ENCODE measurements around the gene SAPCD2.

SAPCD2 gene

GRCh38 chr9:137096785-137097546 is 26.6 kb upstream of the SAPCD2 start:
- Histone ChIP-seq H3K4me3 (ENCODE audit: low read length) (no peak overlapping the region), H3K27me3 (ENCODE audit: control insufficient read depth, low read length) (no peaks in the 10 kb centered on the region), H3K79me2 (ENCODE audit: control insufficient read depth, low read length) (no peaks in the 10 kb centered on the region), H3K9me2 (replicated peaks; ENCODE audit: control insufficient read depth, low read length) (no peaks in the 10 kb centered on the region), H3F3A (ENCODE audit: control insufficient read depth, insufficient read depth) (peaks cover 4% of the 10 kb centered on the region; the same call in 1 of the 2 replicates), H3K4me1 (ENCODE audit: control insufficient read depth, low read length) (peaks cover 7% of the 10 kb centered on the region), H3K27ac (ENCODE audit: low read depth, low read length) (no peak overlapping the region), H3K36me3 (ENCODE audit: control insufficient read depth, low read length) (peaks cover 47% of the 10 kb centered on the region), H3K9me3 (ENCODE audit: control insufficient read depth, insufficient read depth, low read length) (peaks cover 11% of the 10 kb centered on the region; the same call in 1 of the 2 replicates), H4K20me1 (ENCODE audit: control insufficient read depth, insufficient read depth, low read depth, low read length) (no peaks in the 10 kb centered on the region), H3K4me2 (ENCODE audit: low read length) (no peak overlapping the region)
- TF ChIP-seq EZH2phosphoT487 (IDR thresholded peaks at IDR 0.05; ENCODE audit: borderline replicate concordance, low read length), result no peak
- no peak for TF ChIP-seq CTCF (IDR thresholded peaks at IDR 0.05; ENCODE audit: low read depth, low read length, poor library complexity, severe bottlenecking)

GRCh38 chr9:137095664-137096517 is 25.5 kb upstream of the SAPCD2 start:
- Histone ChIP-seq H3K9me2 (replicated peaks; ENCODE audit: control insufficient read depth, low read length) (no peaks in the 10 kb centered on the region), H3K27me3 (ENCODE audit: control insufficient read depth, low read length) (no peaks in the 10 kb centered on the region), H3K36me3 (ENCODE audit: control insufficient read depth, low read length) (peaks cover 39% of the 10 kb centered on the region), H3K79me2 (ENCODE audit: control insufficient read depth, low read length) (no peaks in the 10 kb centered on the region), H4K20me1 (ENCODE audit: control insufficient read depth, insufficient read depth, low read depth, low read length) (no peaks in the 10 kb centered on the region), H3K9me3 (ENCODE audit: control insufficient read depth, insufficient read depth, low read length) (peaks cover under 1% of the 10 kb centered on the region; the same call in 1 of the 2 replicates), H3K4me1 (ENCODE audit: control insufficient read depth, low read length) (peaks cover 7% of the 10 kb centered on the region), H3K27ac (ENCODE audit: low read depth, low read length) (no peak overlapping the region), H3K4me3 (ENCODE audit: low read length) (0 out of 2 replicates have a peak overlapping the region, but pooled peaks have one; percentile 12), H3F3A (ENCODE audit: control insufficient read depth, insufficient read depth) (no peaks in the 10 kb centered on the region), H3K4me2 (ENCODE audit: low read length) (peak overlapping the region; percentile 27; the same call in 1 of the 2 replicates)
- peak; percentile 63 for TF ChIP-seq CTCF (IDR thresholded peaks at IDR 0.05; ENCODE audit: low read depth, low read length, poor library complexity, severe bottlenecking)
- no peak for TF ChIP-seq EZH2phosphoT487 (IDR thresholded peaks at IDR 0.05; ENCODE audit: borderline replicate concordance, low read length)

- H3K4me1 ChIP-seq (ENCODE audit: control insufficient read depth, low read length), result peaks cover 22% of the 10 kb centered on the region
- no peak overlapping the region for H3K27ac ChIP-seq (ENCODE audit: low read depth, low read length)
Measured at GRCh38 chr9:137089232-137089947, 19.0 kb upstream of the SAPCD2 start.

More at GRCh38 chr9:137089232-137089947, 19.0 kb upstream of the SAPCD2 start:
- Histone ChIP-seq H3K4me2 (ENCODE audit: low read length) (peak overlapping the region; percentile 18; the same call in 1 of the 2 replicates), H3F3A (ENCODE audit: control insufficient read depth, insufficient read depth) (peaks cover 3% of the 10 kb centered on the region; the same call in 1 of the 2 replicates), H3K27me3 (ENCODE audit: control insufficient read depth, low read length) (no peaks in the 10 kb centered on the region), H4K20me1 (ENCODE audit: control insufficient read depth, insufficient read depth, low read depth, low read length) (no peaks in the 10 kb centered on the region), H3K79me2 (ENCODE audit: control insufficient read depth, low read length) (peaks cover 17% of the 10 kb centered on the region), H3K9me3 (ENCODE audit: control insufficient read depth, insufficient read depth, low read length) (no peaks in the 10 kb centered on the region), H3K36me3 (ENCODE audit: control insufficient read depth, low read length) (peaks cover 23% of the 10 kb centered on the region), H3K9me2 (replicated peaks; ENCODE audit: control insufficient read depth, low read length) (no peaks in the 10 kb centered on the region), H3K4me3 (ENCODE audit: low read length) (no peak overlapping the region)
- TF ChIP-seq EZH2phosphoT487 (IDR thresholded peaks at IDR 0.05; ENCODE audit: borderline replicate concordance, low read length) (no peak), CTCF (IDR thresholded peaks at IDR 0.05; ENCODE audit: low read depth, low read length, poor library complexity, severe bottlenecking) (no peak)
